AG09319 (cell line): Measurements from ENCODE around the gene SRP54.
"Not testable (repeated sequence)": the region's sequence is repeated elsewhere in the genome, so short reads cannot be mapped to it uniquely, and the experiment has no call there.

Experiments
- DNase-seq: peaks from one replicate; pipeline ENCODE4 v3.0.0-alpha.2; 2010; ENCODE audit warnings: low read depth; ENCODE audit errors: extremely low read depth
- CTCF ChIP-seq: IDR thresholded peaks from 2 replicates; pipeline ENCODE4 v1.5.1; 2011; ENCODE audit warnings: low read depth, mild to moderate bottlenecking, inconsistent platforms, low read length, moderate library complexity

SRP54 gene

GRCh38 chr14:35047976-35048513 lies 65.3 kb downstream of the SRP54 start:
- TF ChIP-seq CTCF: no peak
- DNase-seq: no peak

GRCh38 chr14:35050652-35051051 lies 67.9 kb downstream of the SRP54 start:
- TF ChIP-seq CTCF: no peak
- DNase-seq: no peak

GRCh38 chr14:35051796-35052195 lies 69.0 kb downstream of the SRP54 start:
- no peak for TF ChIP-seq CTCF
- DNase-seq: no peak

- no peak for DNase-seq
- TF ChIP-seq CTCF: no peak
Observed at GRCh38 chr14:35052637-35053036, 69.8 kb downstream of the SRP54 start.

- not testable (repeated sequence) for DNase-seq
Observed at GRCh38 chr14:35061113-35061791, 78.5 kb downstream of the SRP54 start.

GRCh38 chr14:35065731-35066130 lies 82.9 kb downstream of the SRP54 start:
- not testable (repeated sequence) for DNase-seq

GRCh38 chr14:35068238-35069012 lies 85.6 kb downstream of the SRP54 start:
- DNase-seq: no peak

More at GRCh38 chr14:35068238-35069012, 85.6 kb downstream of the SRP54 start:
- TF ChIP-seq CTCF: no peak
